ENCODE measurements around the gene CCDC116.
"Not testable (repeated sequence)": the region's sequence is repeated elsewhere in the genome, so short reads cannot be mapped to it uniquely, and the experiment has no call there.

The CCDC116 gene

DNA sequence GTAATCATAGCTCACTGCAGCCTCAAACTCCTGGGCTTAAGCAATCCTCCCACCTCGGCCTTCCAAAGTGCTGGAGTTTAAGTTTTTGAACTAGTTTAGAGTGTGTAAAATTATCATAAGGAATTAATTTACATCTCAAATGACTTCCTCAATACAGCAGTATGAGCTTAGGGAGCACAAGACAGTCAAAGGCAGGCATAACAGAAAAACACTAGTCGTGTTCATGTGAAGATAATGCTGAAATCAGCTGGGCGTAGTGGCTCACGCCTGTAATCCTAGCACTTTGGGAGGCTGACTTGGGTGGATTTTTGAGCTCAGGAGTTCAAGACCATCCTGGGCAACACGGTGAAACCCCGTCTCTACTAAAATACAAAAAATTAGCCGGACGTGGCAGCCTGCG, 28.6 kb upstream of the CCDC116 start:
- Histone ChIP-seq H3K9me3 (no peaks in the 10 kb centered on the region), H3K27me3 (no peaks in the 10 kb centered on the region), H3K27ac (peak overlapping the region; percentile 80), H3K4me1 (ENCODE audit: control insufficient read depth in 1 of 2, insufficient read depth in 1 of 2, low read depth in 1 of 2, low read length in 1 of 2) (peaks cover 43 to 47% of the 10 kb centered on the region in 2 experiments), H3K36me3 (no peaks in the 10 kb centered on the region), H3K4me3 (ENCODE audit: low read depth in 1 of 2, low read length in 1 of 2) (no peak overlapping the region)
- TF ChIP-seq, protein P1, sequence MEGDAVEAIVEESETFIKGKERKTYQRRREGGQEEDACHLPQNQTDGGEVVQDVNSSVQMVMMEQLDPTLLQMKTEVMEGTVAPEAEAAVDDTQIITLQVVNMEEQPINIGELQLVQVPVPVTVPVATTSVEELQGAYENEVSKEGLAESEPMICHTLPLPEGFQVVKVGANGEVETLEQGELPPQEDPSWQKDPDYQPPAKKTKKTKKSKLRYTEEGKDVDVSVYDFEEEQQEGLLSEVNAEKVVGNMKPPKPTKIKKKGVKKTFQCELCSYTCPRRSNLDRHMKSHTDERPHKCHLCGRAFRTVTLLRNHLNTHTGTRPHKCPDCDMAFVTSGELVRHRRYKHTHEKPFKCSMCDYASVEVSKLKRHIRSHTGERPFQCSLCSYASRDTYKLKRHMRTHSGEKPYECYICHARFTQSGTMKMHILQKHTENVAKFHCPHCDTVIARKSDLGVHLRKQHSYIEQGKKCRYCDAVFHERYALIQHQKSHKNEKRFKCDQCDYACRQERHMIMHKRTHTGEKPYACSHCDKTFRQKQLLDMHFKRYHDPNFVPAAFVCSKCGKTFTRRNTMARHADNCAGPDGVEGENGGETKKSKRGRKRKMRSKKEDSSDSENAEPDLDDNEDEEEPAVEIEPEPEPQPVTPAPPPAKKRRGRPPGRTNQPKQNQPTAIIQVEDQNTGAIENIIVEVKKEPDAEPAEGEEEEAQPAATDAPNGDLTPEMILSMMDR (IDR thresholded peaks at IDR 0.05) = no peak

DNA sequence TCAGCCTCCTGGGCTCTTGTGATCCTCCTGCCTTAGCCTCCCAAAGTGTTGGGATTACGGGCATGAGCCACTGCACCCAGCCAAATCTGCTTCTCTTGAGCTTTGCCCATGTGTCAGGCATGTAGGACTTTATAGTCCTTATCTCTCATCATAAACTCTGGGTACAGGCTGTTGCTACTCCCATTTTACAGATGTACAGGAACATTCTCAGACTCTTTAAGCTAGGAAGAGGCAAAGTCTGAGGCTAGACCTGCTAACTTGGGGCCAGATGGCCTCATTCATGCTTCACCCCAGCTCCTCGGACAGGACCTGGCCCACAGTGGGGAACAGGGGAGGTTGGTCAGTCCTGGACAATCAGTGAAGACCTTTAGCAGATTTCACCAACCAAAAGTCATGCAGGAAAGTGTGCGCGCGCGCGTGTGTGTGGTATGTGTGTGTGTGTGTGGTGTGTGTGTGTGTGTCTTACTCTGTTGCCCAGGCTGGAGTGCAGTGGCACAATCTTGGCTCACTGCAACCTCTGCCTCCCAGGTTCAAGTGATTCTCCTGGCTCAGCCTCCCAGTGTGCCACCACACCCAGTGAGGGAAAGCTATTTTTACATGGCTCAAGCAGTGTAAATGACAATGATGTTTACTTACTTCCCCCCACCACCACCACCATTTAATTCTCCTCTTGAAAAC, 26.5 kb upstream of the CCDC116 start:
- H3K27me3 ChIP-seq = no peaks in the 10 kb centered on the region
- peaks cover 6% of the 10 kb centered on the region for H3K36me3 ChIP-seq
- TF ChIP-seq, protein P1 (IDR thresholded peaks at IDR 0.05) = no peak
- H3K9me3 ChIP-seq = no peaks in the 10 kb centered on the region
- no peak overlapping the region for H3K4me3 ChIP-seq (ENCODE audit: low read depth in 1 of 2, low read length in 1 of 2)
- peaks cover 26 to 32% of the 10 kb centered on the region in 2 experiments for H3K4me1 ChIP-seq (ENCODE audit: control insufficient read depth in 1 of 2, insufficient read depth in 1 of 2, low read depth in 1 of 2, low read length in 1 of 2)
- H3K27ac ChIP-seq = peak overlapping the region; percentile 80

DNA sequence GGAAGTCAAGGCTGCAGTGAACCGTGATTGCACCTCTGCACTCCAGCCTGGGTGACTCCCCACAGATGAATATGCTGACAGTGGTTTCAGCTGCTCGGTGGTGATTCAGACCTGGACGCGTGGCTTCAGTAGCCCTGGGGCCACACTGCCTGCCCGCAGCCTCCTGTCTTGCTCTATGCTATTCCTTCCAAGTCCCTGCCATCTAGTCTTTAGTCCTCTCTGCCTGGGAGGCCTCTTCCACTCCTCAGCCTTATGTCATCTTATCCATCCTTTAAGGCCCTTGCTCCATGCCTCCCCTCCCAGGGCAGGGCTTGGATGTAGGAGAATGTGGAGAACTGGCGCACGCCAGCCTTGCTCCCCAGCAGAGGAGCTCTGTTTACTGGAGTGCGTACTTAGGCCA, 25.8 kb upstream of the CCDC116 start:
- no peaks in the 10 kb centered on the region for H3K9me3 ChIP-seq
- no peaks in the 10 kb centered on the region for H3K27me3 ChIP-seq
- no peak overlapping the region for H3K27ac ChIP-seq
- no peak overlapping the region for H3K4me3 ChIP-seq (ENCODE audit: low read depth in 1 of 2, low read length in 1 of 2)
- TF ChIP-seq, protein P1 (IDR thresholded peaks at IDR 0.05) = no peak
- H3K4me1 ChIP-seq (ENCODE audit: control insufficient read depth in 1 of 2, insufficient read depth in 1 of 2, low read depth in 1 of 2, low read length in 1 of 2) = peaks cover 26 to 31% of the 10 kb centered on the region in 2 experiments
- H3K36me3 ChIP-seq = peaks cover 13% of the 10 kb centered on the region

GRCh38 chr22:21609556-21610157, 22.9 kb upstream of the CCDC116 start:
- H3K9me3 ChIP-seq; H3K27me3 ChIP-seq; H3K27ac ChIP-seq; H3K4me3 ChIP-seq (ENCODE audit: low read depth in 1 of 2, low read length in 1 of 2): not testable (repeated sequence)
- H3K4me1 ChIP-seq (ENCODE audit: control insufficient read depth in 1 of 2, insufficient read depth in 1 of 2, low read depth in 1 of 2, low read length in 1 of 2) = peaks cover 13 to 21% of the 10 kb centered on the region in 2 experiments
- peaks cover 36% of the 10 kb centered on the region for H3K36me3 ChIP-seq

GRCh38 chr22:21611210-21611977, 21.2 kb upstream of the CCDC116 start:
- H3K4me3 ChIP-seq (ENCODE audit: low read depth in 1 of 2, low read length in 1 of 2) = no peak overlapping the region
- peaks cover 46% of the 10 kb centered on the region for H3K36me3 ChIP-seq
- H3K27ac ChIP-seq = no peak overlapping the region
- H3K4me1 ChIP-seq (ENCODE audit: control insufficient read depth in 1 of 2, insufficient read depth in 1 of 2, low read depth in 1 of 2, low read length in 1 of 2) = peaks cover 8 to 10% of the 10 kb centered on the region in 2 experiments
- TF ChIP-seq, protein P1 (IDR thresholded peaks at IDR 0.05) = no peak
- H3K27me3 ChIP-seq = no peaks in the 10 kb centered on the region
- H3K9me3 ChIP-seq = no peaks in the 10 kb centered on the region

DNA sequence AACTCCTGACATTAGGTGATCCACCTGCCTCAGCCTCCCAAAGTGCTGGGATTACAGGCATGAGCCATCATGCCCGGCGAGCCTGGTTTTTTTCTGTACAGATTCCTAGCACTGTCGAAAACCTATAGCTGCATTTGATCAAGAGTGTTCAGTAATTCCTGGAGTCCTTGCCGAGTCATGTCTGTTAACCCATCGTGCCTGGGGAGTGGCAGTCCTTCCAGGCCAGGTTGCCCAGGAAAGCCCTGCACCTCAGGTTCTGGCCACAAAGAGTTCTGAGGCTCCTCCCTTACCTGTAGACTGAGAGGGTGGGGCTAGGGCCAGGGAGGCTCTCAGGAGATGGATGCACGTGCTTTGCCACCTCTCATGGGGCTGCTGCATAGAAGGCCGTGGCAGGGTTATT, 19.7 kb upstream of the CCDC116 start:
- Histone ChIP-seq H3K4me3 (ENCODE audit: low read depth in 1 of 2, low read length in 1 of 2) (no peak overlapping the region), H3K27me3 (no peaks in the 10 kb centered on the region), H3K27ac (no peak overlapping the region), H3K4me1 (ENCODE audit: control insufficient read depth in 1 of 2, insufficient read depth in 1 of 2, low read depth in 1 of 2, low read length in 1 of 2) (peaks cover 7 to 8% of the 10 kb centered on the region in 2 experiments), H3K36me3 (peaks cover 46% of the 10 kb centered on the region), H3K9me3 (no peaks in the 10 kb centered on the region)
- TF ChIP-seq, protein P1 (IDR thresholded peaks at IDR 0.05) = no peak

All from neutrophil (primary cell).